Mesenchymal stem cell (in vitro differentiated cells and primary cell): ENCODE measurements around the gene UBE2G1.
"Not testable (repeated sequence)": the region's sequence is repeated elsewhere in the genome, so short reads cannot be mapped to it uniquely, and the experiment has no call there.

Source experiments
- DNase-seq: peaks from one replicate; pipeline ENCODE4 v3.0.0-alpha.2; 2013
- H2AFZ ChIP-seq: one replicate; pipeline ENCODE4 v1.6.1; 2013; ENCODE audit warnings: low read depth, mild to moderate bottlenecking, control low read depth, inconsistent platforms, low read length, moderate library complexity
- H2AK5ac ChIP-seq: 2 replicates; pipeline ENCODE4 v1.6.1; 2013; ENCODE audit warnings: low read length, moderate library complexity, mild to moderate bottlenecking, inconsistent platforms; ENCODE audit not compliant: severe bottlenecking
- H2BK120ac ChIP-seq: one replicate; pipeline ENCODE4 v1.6.1; 2013; ENCODE audit warnings: low read depth, mild to moderate bottlenecking, inconsistent platforms, low read length, moderate library complexity
- H2BK12ac ChIP-seq, 2 experiments: one replicate each; pipeline ENCODE4 v1.6.1; 2013; ENCODE audit warnings: inconsistent platforms in 2 of 2, low read length in 2 of 2, mild to moderate bottlenecking in 2 of 2, moderate library complexity in 2 of 2, control low read depth in 1 of 2
- H2BK15ac ChIP-seq: one replicate; pipeline ENCODE4 v1.6.1; 2013; ENCODE audit warnings: mild to moderate bottlenecking, low read depth, inconsistent platforms; ENCODE audit not compliant: poor library complexity, severe bottlenecking
- H2BK5ac ChIP-seq: 2 replicates; pipeline ENCODE4 v1.6.1; 2013; ENCODE audit warnings: low read depth, mild to moderate bottlenecking, low read length, control low read depth, inconsistent platforms; ENCODE audit not compliant: poor library complexity, severe bottlenecking
- H3K14ac ChIP-seq, 2 experiments: one replicate each; pipeline ENCODE4 v1.6.1; 2013; ENCODE audit warnings: inconsistent platforms in 2 of 2, low read length in 2 of 2, control low read depth in 1 of 2, mild to moderate bottlenecking in 1 of 2, moderate library complexity in 1 of 2
- H3K18ac ChIP-seq, 2 experiments: one replicate each; pipeline ENCODE4 v1.6.1; 2013; ENCODE audit warnings: inconsistent platforms in 2 of 2, low read length in 2 of 2, control low read depth in 1 of 2, low read depth in 1 of 2, mild to moderate bottlenecking in 1 of 2
- H3K23ac ChIP-seq, 2 experiments: one replicate each; pipeline ENCODE4 v1.6.1; 2013; ENCODE audit warnings: inconsistent platforms in 2 of 2, low read length in 2 of 2, mild to moderate bottlenecking in 2 of 2, moderate library complexity in 2 of 2, control low read depth in 1 of 2
- H3K27ac ChIP-seq: 2 replicates; pipeline ENCODE4 v1.5.1; 2013; ENCODE audit warnings: mild to moderate bottlenecking, moderate library complexity, low read length, control low read depth, inconsistent platforms; ENCODE audit not compliant: poor library complexity, severe bottlenecking
- H3K27me3 ChIP-seq, 2 experiments: 2 replicates each; pipeline versions ENCODE4 v1.6.1 to v1.7.0; 2013; ENCODE audit warnings: low read length in 2 of 2, mild to moderate bottlenecking in 2 of 2, moderate library complexity in 2 of 2, control low read depth in 1 of 2, inconsistent platforms in 1 of 2; ENCODE audit not compliant: control insufficient read depth in 1 of 2, insufficient read depth in 1 of 2
- H3K36me3 ChIP-seq, 2 experiments: 2 replicates each; pipeline versions ENCODE4 v1.6.1 to v1.7.0; 2013; ENCODE audit warnings: low read length in 2 of 2, control low read depth in 1 of 2, inconsistent platforms in 1 of 2, low read depth in 1 of 2, mild to moderate bottlenecking in 1 of 2; ENCODE audit not compliant: insufficient read depth in 2 of 2, control insufficient read depth in 1 of 2
- H3K4ac ChIP-seq, 2 experiments: one replicate each; pipeline ENCODE4 v1.6.1; 2013; ENCODE audit warnings: inconsistent platforms in 2 of 2, low read length in 2 of 2, mild to moderate bottlenecking in 2 of 2, moderate library complexity in 2 of 2, control low read depth in 1 of 2, low read depth in 1 of 2
- H3K4me1 ChIP-seq: 2 replicates; pipeline ENCODE4 v1.6.1; 2013; ENCODE audit warnings: low read depth, low read length, control low read depth; ENCODE audit not compliant: control insufficient read depth, insufficient read depth
- H3K4me2 ChIP-seq: 2 replicates; pipeline ENCODE4 v1.6.1; 2013; ENCODE audit warnings: low read length, mild to moderate bottlenecking, inconsistent platforms; ENCODE audit not compliant: poor library complexity, severe bottlenecking
- H3K4me3 ChIP-seq, 2 experiments: 2 replicates each; pipeline versions ENCODE4 v1.5.1 to v1.7.0; 2013; ENCODE audit warnings: low read length in 2 of 2, mild to moderate bottlenecking in 2 of 2, control low read depth in 1 of 2, low read depth in 1 of 2; ENCODE audit not compliant: insufficient read depth in 1 of 2
- H3K79me1 ChIP-seq: replicated peaks from 2 replicates; pipeline ENCODE4 v1.6.1; 2013; ENCODE audit warnings: mild to moderate bottlenecking, control low read depth, low read length, inconsistent platforms; ENCODE audit not compliant: poor library complexity, severe bottlenecking
- H3K9ac ChIP-seq: 2 replicates; pipeline ENCODE4 v1.7.0; 2013; ENCODE audit warnings: mild to moderate bottlenecking, low read length, moderate library complexity
- H3K9me3 ChIP-seq: 2 replicates; pipeline ENCODE4 v1.7.0; 2013; ENCODE audit warnings: mild to moderate bottlenecking, low read length; ENCODE audit not compliant: control insufficient read depth
- H4K8ac ChIP-seq: one replicate; pipeline ENCODE4 v1.6.1; 2013; ENCODE audit warnings: inconsistent platforms, mild to moderate bottlenecking, low read length, moderate library complexity
- H4K91ac ChIP-seq: one replicate; pipeline ENCODE4 v1.6.1; 2013; ENCODE audit warnings: mild to moderate bottlenecking, low read length, inconsistent platforms
- WGBS: methylation state at CpG from one replicate; pipeline ENCODE4 v1.1.7; 2013; ENCODE audit warnings: mixed read lengths; 5-methylcytosine and 5-hydroxymethylcytosine counted together

UBE2G1 gene

GRCh38 chr17:4255271-4255670, 111.2 kb downstream of the UBE2G1 start:
- not testable (repeated sequence) for H3K27me3 ChIP-seq, H3K4ac ChIP-seq

DNA sequence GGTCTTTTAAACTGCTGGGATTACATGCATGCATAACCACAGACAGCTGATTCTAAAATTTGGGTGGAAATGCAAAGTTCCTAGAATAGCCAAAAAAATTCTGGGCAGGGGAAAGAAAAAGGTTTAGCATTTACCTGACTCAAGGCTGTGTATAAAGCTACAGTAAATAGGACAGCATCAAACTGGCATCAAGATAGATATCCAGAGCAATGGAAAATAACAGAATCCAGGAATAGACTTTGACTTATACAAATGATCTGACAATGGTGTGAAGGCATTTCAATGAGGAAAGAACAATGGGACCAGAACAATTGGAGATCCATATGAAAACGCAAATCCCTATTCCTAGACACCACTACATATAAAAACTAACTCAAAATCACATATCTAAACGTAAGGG, 115.6 kb downstream of the UBE2G1 start:
- no peak overlapping the region for H2BK12ac ChIP-seq
- no peak overlapping the region for H3K14ac ChIP-seq
- H3K79me1 ChIP-seq, result peaks cover 4% of the 10 kb centered on the region
- H2AFZ ChIP-seq, result no peak overlapping the region
- H2BK15ac ChIP-seq, result no peak overlapping the region
- H3K27ac ChIP-seq, result no peak overlapping the region
- no peak overlapping the region for H2BK5ac ChIP-seq
- H3K36me3 ChIP-seq, result peaks cover 3 to 13% of the 10 kb centered on the region in 2 experiments
- H2AK5ac ChIP-seq, result no peak overlapping the region
- WGBS, result 78% methylated on average over 1 of the region's 2 CpGs
- H3K4me2 ChIP-seq, result no peak overlapping the region
- H3K4me1 ChIP-seq, result peaks cover 5% of the 10 kb centered on the region
- H3K18ac ChIP-seq, result no peak overlapping the region
- no peak overlapping the region for H3K4me3 ChIP-seq
- no peak overlapping the region for H3K4ac ChIP-seq
- no peak overlapping the region for H3K23ac ChIP-seq
- H4K91ac ChIP-seq, result no peak overlapping the region
- H2BK120ac ChIP-seq, result no peak overlapping the region
- no peak for DNase-seq
- H3K9me3 ChIP-seq, result no peaks in the 10 kb centered on the region
- no peak overlapping the region for H3K9ac ChIP-seq
- no peaks in the 10 kb centered on the region for H3K27me3 ChIP-seq
- no peak overlapping the region for H4K8ac ChIP-seq

More at GRCh38 chr17:4255271-4255670, 111.2 kb downstream of the UBE2G1 start:
- H3K4me2 ChIP-seq, H4K91ac ChIP-seq, H3K9ac ChIP-seq, H2BK12ac ChIP-seq, H4K8ac ChIP-seq, DNase-seq, H3K4me1 ChIP-seq, H3K18ac ChIP-seq, H3K14ac ChIP-seq, H2BK15ac ChIP-seq, H2BK120ac ChIP-seq, H2AK5ac ChIP-seq, H3K27ac ChIP-seq, H3K23ac ChIP-seq, H3K9me3 ChIP-seq, H2AFZ ChIP-seq, H3K4me3 ChIP-seq, H2BK5ac ChIP-seq: not testable (repeated sequence)
- Histone ChIP-seq H3K36me3 (peaks cover 7 to 12% of the 10 kb centered on the region in 2 experiments), H3K79me1 (peaks cover 13% of the 10 kb centered on the region)
- whole genome bisulfite sequencing, result over 99% methylated on average over 5 of the region's 6 CpGs

DNA sequence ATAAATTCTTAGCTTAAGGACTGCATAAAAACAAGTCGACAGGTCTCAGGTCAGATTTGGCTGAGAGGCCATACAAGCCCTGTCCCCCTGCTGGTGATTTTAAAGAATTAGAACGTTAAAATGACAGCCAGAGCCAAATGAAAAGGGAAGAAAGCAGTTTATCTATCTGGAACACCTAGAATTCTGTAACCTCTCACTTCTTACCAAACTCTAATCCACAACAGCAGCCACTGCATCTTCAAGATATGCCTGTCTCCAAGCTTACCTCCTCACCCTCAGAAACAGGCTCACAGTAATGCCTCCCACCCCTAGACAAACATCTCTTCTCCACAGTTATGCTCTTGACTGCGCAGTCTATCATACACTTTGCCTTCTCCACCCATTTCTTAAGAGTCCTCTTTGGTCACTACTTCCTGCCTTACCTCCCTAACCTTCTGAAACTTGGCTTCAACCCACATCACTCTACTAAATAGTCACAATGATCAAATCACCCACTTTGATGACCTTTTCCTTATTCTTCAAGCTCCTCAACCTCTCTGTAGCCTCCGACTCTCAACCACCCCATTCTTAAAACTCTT, 116.9 kb downstream of the UBE2G1 start:
- Histone ChIP-seq H3K9me3 (no peaks in the 10 kb centered on the region), H4K91ac (no peak overlapping the region), H3K4me1 (peaks cover 5% of the 10 kb centered on the region), H3K79me1 (peaks cover 12% of the 10 kb centered on the region), H4K8ac (no peak overlapping the region), H3K9ac (no peak overlapping the region), H2BK12ac (no peak overlapping the region), H3K4me2 (no peak overlapping the region), H3K18ac (no peak overlapping the region), H2AK5ac (no peak overlapping the region), H2BK5ac (no peak overlapping the region), H3K36me3 (peaks cover 3 to 13% of the 10 kb centered on the region in 2 experiments), H2BK15ac (no peak overlapping the region), H3K4me3 (no peak overlapping the region), H3K14ac (no peak overlapping the region), H3K27ac (no peak overlapping the region), H2AFZ (no peak overlapping the region), H3K23ac (no peak overlapping the region), H3K4ac (no peak overlapping the region), H2BK120ac (no peak overlapping the region), H3K27me3 (no peaks in the 10 kb centered on the region)
- peak; percentile 61 for DNase-seq
- WGBS, result 64% methylated on average over 3 of the region's 4 CpGs

DNA sequence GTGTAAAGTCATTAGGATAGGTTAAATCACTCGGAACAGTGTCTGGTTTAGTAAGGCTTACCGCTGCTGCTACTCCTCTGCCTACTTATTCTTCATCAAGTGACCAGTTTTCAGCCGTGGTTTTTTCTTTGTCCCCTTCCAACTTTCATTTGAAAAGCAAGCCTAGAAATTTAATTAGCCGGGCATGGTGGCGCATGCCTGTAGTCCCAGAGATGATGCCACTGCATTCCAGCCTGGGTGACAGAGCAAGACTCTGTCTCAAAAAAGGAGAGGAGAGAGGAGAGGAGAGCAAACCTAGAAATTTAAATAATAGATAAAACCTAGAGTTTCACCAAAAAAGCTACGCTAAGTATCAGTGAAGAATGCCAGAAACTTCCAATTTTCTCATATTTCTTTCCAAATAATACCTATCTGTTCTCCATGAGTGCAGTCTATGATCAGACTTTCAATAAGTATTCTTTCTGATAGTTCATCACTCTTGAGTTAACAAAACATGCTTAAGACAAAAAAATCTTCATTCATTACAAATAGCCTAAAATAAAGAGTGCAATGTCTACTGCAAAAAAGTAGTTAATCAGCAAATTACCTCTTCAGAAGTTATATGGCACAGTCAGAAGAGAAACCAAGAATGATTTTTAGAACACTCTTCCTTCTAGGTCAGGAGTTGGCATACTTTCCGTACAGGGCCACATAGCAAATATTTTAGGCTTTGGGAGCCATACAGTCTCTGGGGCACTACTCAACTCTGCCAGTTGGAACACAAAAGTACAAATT, 117.8 kb downstream of the UBE2G1 start:
- no peak overlapping the region for H3K4me2 ChIP-seq
- no peak overlapping the region for H3K4me3 ChIP-seq
- H3K9me3 ChIP-seq, result no peaks in the 10 kb centered on the region
- H3K79me1 ChIP-seq, result peaks cover 13% of the 10 kb centered on the region
- H2AK5ac ChIP-seq, result no peak overlapping the region
- no peak overlapping the region for H2BK120ac ChIP-seq
- H2BK12ac ChIP-seq, result no peak overlapping the region
- H3K36me3 ChIP-seq, result peaks cover 3 to 13% of the 10 kb centered on the region in 2 experiments
- H3K9ac ChIP-seq, result no peak overlapping the region
- no peak overlapping the region for H4K8ac ChIP-seq
- no peak overlapping the region for H3K27ac ChIP-seq
- H4K91ac ChIP-seq, result no peak overlapping the region
- H3K4ac ChIP-seq, result no peak overlapping the region
- H3K18ac ChIP-seq, result no peak overlapping the region
- no peak overlapping the region for H2AFZ ChIP-seq
- peaks cover 5% of the 10 kb centered on the region for H3K4me1 ChIP-seq
- H3K23ac ChIP-seq, result no peak overlapping the region
- no peak overlapping the region for H3K14ac ChIP-seq
- DNase-seq, result no peak
- H3K27me3 ChIP-seq, result no peaks in the 10 kb centered on the region
- no peak overlapping the region for H2BK5ac ChIP-seq
- 87% methylated on average over 7 of the region's 7 CpGs for WGBS
- H2BK15ac ChIP-seq, result no peak overlapping the region
